Erythroblast (primary cell): ENCODE measurements around the gene PPP6R1.

Source experiments
- GATA1 ChIP-seq: IDR thresholded peaks from 2 replicates; pipeline ENCODE4 v1.6.1; 2011; ENCODE audit warnings: low read depth, mild to moderate bottlenecking, control low read depth, low read length, moderate library complexity
- POLR2A ChIP-seq: IDR thresholded peaks from 2 replicates; pipeline ENCODE4 v1.6.1; 2011; ENCODE audit warnings: mild to moderate bottlenecking, low read length

GRCh38 chr19:55216461-55217198 is 42.2 kb downstream of the PPP6R1 start:
- TF ChIP-seq POLR2A (peak; percentile 39), GATA1 (no peak)
